GM10248 (cell line): ENCODE measurements around the gene COPS4.
"Not testable (repeated sequence)": the region's sequence is repeated elsewhere in the genome, so short reads cannot be mapped to it uniquely, and the experiment has no call there.

Source experiments
- CTCF ChIA-PET: fragments of 300-600 bp; sonication (Branson Sonifier 250); formaldehyde crosslinking; extraction: SDS; loops from one replicate; lab custom pipeline; 2021; ENCODE audit warnings: antibody characterized with exemption; lab: Yijun Ruan, JAX
- POLR2A ChIA-PET: fragments of 350-650 bp; sonication (Branson Sonifier 250); formaldehyde crosslinking; extraction: SDS; loops from one replicate; lab custom pipeline; 2020; ENCODE audit warnings: antibody characterized with exemption; lab: Yijun Ruan, JAX
- DNase-seq: peaks from one replicate; pipeline ENCODE4 v3.0.0; 2012; ENCODE audit errors: extremely low spot score
- CTCF ChIP-seq: IDR thresholded peaks from 2 replicates; pipeline ENCODE4 v1.5.1; 2012; ENCODE audit warnings: mild to moderate bottlenecking, low read depth; ENCODE audit errors: extremely low read depth, missing control alignments, control extremely low read depth

COPS4 gene

GRCh38 chr4:83062739-83063138 lies 27.8 kb downstream of the COPS4 start:
- ChIA-PET CTCF (interaction anchor here (1.0 to 1.7 kb wide), 3 partner anchors 11 to 23 kb away, joined by 3 to 8 read pairs (median 3); no protein-coding TSS in a partner anchor), POLR2A (no interaction called here)
- DNase-seq = no peak
- TF ChIP-seq CTCF = no peak

GRCh38 chr4:83065266-83065665 lies 30.3 kb downstream of the COPS4 start:
- no peak for DNase-seq
- no peak for TF ChIP-seq CTCF
- POLR2A ChIA-PET = no interaction called here
- CTCF ChIA-PET = interaction anchor here (1.7 kb wide), 1 partner anchor 26 kb away, joined by 3 read pairs; no protein-coding TSS in a partner anchor

GRCh38 chr4:83067058-83067639 lies 32.2 kb downstream of the COPS4 start:
- POLR2A ChIA-PET = no interaction called here
- CTCF ChIA-PET = interaction anchor here (0.7 to 1.7 kb wide), 3 partner anchors 8 to 215 kb away, joined by 3 to 4 read pairs (median 3); no protein-coding TSS in a partner anchor
- TF ChIP-seq CTCF = no peak
- DNase-seq = no peak

GRCh38 chr4:83071116-83071515 lies 36.1 kb downstream of the COPS4 start:
- CTCF ChIA-PET = interaction anchor here (0.9 to 3.7 kb wide), 8 partner anchors 16 to 320 kb away, joined by 3 to 10 read pairs (median 5); no protein-coding TSS in a partner anchor
- DNase-seq = no peak
- POLR2A ChIA-PET = interaction anchor here (0.6 kb wide), 1 partner anchor 204 kb away, joined by 3 read pairs; no protein-coding TSS in a partner anchor
- no peak for TF ChIP-seq CTCF

GRCh38 chr4:83074086-83074704 lies 39.2 kb downstream of the COPS4 start:
- DNase-seq = peak; percentile 80
- CTCF ChIA-PET = interaction anchor here (0.8 to 3.7 kb wide), 23 partner anchors 9 to 383 kb away, joined by 3 to 29 read pairs (median 4); no protein-coding TSS in a partner anchor
- peak; percentile 61 for TF ChIP-seq CTCF
- POLR2A ChIA-PET = no interaction called here

GRCh38 chr4:83074783-83075182 lies 39.8 kb downstream of the COPS4 start:
- CTCF ChIA-PET = interaction anchor here (0.8 to 3.7 kb wide), 24 partner anchors 8 to 382 kb away, joined by 3 to 29 read pairs (median 4); no protein-coding TSS in a partner anchor
- POLR2A ChIA-PET, DNase-seq: not testable (repeated sequence)
